Lung (tissue), 12 donors: ENCODE results near the gene FYB1. TPM values are rescaled to one million over a fixed set of nuclear protein-coding genes. Genes with fewer than 3 reads are reported as not detected.

Experiments used
- ATAC-seq: fragments of 200-7000 bp; cut with Tn5 transposase; one replicate; pipeline ENCODE4 v1.9.1; 2020; ENCODE audit warnings: moderate number of reproducible peaks; ENCODE audit not compliant: insufficient read depth, low FRiP score
- DNase-seq, 3 donors: peaks; one replicate each; pipeline ENCODE4 v3.0.0-alpha.2; 2013 to 2017
- H3K27ac ChIP-seq, 2 donors: one replicate each; pipeline ENCODE4 v1.5.1; 2013; ENCODE audit warnings: mild to moderate bottlenecking in 2 of 2, moderate library complexity in 2 of 2, control low read depth in 1 of 2, inconsistent platforms in 1 of 2, low read depth in 1 of 2, low read length in 1 of 2
- H3K27me3 ChIP-seq, 3 donors: one replicate each; pipeline ENCODE4 v1.5.1; 2013; ENCODE audit warnings: low read length in 2 of 3; ENCODE audit not compliant: control insufficient read depth in 3 of 3, insufficient read depth in 3 of 3
- H3K36me3 ChIP-seq, 4 donors: one replicate each; pipeline ENCODE4 v1.5.1; 2013; ENCODE audit warnings: low read length in 4 of 4, mild to moderate bottlenecking in 1 of 4, moderate library complexity in 1 of 4; ENCODE audit not compliant: control insufficient read depth in 4 of 4, insufficient read depth in 4 of 4
- H3K4me1 ChIP-seq, 5 donors: one replicate each; pipeline ENCODE4 v1.5.1; 2013; ENCODE audit warnings: low read length in 5 of 5, mild to moderate bottlenecking in 2 of 5, moderate library complexity in 1 of 5; ENCODE audit not compliant: control insufficient read depth in 5 of 5, insufficient read depth in 5 of 5
- H3K4me3 ChIP-seq: one replicate; pipeline ENCODE4 v1.5.1; 2013; ENCODE audit warnings: mild to moderate bottlenecking, control low read depth, moderate library complexity
- H3K9ac ChIP-seq, 2 donors: one replicate each; pipeline ENCODE4 v1.5.1; 2013; ENCODE audit warnings: low read length in 2 of 2, control low read depth in 1 of 2; ENCODE audit not compliant: insufficient read depth in 1 of 2
- H3K9me3 ChIP-seq, 4 donors: one replicate each; pipeline ENCODE4 v1.5.1; 2013; ENCODE audit warnings: low read length in 3 of 4, mild to moderate bottlenecking in 1 of 4, moderate library complexity in 1 of 4; ENCODE audit not compliant: control insufficient read depth in 4 of 4, insufficient read depth in 3 of 4
- WGBS, 2 donors: extraction: QIAGEN DNeasy Blood & Tissue Kit; methylation state at CpG; one replicate each; pipeline ENCODE4 v1.1.7; 2013; 5-methylcytosine and 5-hydroxymethylcytosine counted together
- polyA plus RNA-seq, 2 donors: library from polyadenylated mRNA; stranded (reverse); fragments of 200-250 nt; gene quantifications; one replicate each; pipeline ENCODE4 v1.2.1, GENCODE V29; 2013
- total RNA-seq, 2 donors: library from RNA; depleted of rRNA in 1 of 2; stranded (reverse); fragments of >200 nt in 1 of 2; gene quantifications; one replicate each; pipeline ENCODE4 v1.2.1, GENCODE V29; 2014 to 2021
- TF ChIP-seq, protein P1 (sequence below): IDR thresholded peaks from 2 replicates; pipeline ENCODE4 v1.5.1; 2012; ENCODE audit warnings: mild to moderate bottlenecking; ENCODE audit errors: control extremely low read depth, extremely low read depth
- donor health status: control.
- donor health status: control.
- donor health status: Bipolar disorder and iron deficiency.
- donor health status: healthy.
- donor health status: DM: yes; HTN: yes; CAD: no.

Gene FYB1
- total and polyA plus RNA-seq, 4 donors: 4.5 to 51.4 (median 32.5) TPM

DNA sequence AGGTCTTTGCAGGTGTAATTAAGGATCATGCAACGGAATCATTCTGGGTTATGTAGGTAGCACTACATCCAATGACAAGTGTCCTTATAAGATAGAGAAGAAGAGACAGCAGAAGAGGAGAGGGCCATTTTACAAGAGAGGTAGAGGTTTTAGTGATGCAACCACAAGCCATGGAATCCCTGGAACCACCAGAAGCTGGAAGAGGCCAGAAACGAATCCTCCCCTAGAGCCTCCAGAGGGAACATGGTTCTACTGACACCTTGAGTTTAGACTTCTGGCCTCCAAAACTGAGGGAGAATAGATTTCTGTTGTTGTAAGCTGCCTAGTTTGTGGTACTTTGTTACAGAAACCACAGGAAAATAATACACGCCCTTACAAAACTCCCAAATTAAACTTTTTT, 3.5 kb downstream of the FYB1 start:
- WGBS, 2 donors: 49 to 54% methylated on average over 3 of the region's 3 CpGs
- Histone ChIP-seq H3K27me3 (no peaks in the 10 kb centered on the region), H3K9me3 (no peaks in the 10 kb centered on the region), H3K4me1 (peaks cover 0 to 13% (median 0%) of the 10 kb centered on the region in 5 donors), H3K36me3 (no peaks in the 10 kb centered on the region), H3K27ac (no peak overlapping the region), H3K9ac (no peak overlapping the region), H3K4me3 (no peak overlapping the region)
- DNase-seq: no peak
- ATAC-seq: no peak
- TF ChIP-seq, protein P1, sequence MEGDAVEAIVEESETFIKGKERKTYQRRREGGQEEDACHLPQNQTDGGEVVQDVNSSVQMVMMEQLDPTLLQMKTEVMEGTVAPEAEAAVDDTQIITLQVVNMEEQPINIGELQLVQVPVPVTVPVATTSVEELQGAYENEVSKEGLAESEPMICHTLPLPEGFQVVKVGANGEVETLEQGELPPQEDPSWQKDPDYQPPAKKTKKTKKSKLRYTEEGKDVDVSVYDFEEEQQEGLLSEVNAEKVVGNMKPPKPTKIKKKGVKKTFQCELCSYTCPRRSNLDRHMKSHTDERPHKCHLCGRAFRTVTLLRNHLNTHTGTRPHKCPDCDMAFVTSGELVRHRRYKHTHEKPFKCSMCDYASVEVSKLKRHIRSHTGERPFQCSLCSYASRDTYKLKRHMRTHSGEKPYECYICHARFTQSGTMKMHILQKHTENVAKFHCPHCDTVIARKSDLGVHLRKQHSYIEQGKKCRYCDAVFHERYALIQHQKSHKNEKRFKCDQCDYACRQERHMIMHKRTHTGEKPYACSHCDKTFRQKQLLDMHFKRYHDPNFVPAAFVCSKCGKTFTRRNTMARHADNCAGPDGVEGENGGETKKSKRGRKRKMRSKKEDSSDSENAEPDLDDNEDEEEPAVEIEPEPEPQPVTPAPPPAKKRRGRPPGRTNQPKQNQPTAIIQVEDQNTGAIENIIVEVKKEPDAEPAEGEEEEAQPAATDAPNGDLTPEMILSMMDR: no peak

DNA sequence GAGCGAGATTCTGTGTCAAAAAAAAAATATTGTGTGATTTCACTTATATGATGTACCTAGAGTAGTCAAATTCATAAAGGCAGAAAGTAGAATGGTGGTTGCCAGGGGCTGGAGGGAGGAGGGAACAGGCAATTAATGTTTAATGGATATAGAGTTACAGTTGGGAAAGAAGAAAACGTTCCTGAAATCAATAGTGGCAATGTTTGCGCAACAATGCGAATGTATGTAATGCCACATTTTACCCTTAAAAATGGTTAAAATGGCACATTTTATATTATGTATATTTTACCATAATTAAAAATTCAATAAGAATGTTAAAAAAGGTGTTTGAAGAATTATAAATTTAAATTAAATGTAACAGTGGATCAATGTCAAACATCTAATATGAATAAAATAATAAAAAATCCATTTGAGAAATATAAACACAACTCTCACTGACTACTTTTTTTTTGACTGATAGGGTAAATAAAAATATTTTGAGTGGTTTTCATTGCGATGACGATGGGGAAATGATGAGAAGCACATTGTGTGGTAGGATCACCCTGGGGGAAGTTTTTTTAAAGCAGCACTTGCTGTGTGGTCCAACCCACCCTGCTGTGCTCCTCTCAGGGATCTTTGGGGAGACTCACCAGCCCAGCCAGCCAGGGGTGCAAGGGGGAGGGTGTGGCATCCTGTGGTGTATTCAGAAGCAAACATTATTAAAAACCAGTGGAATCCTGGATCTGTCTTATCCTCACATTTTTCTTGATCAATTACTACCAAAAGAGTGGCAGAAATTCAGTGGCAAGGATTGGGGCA, 4.3 kb downstream of the FYB1 start:
- DNase-seq (no peak), ATAC-seq (no peak)
- H3K27me3 ChIP-seq: no peaks in the 10 kb centered on the region
- no peaks in the 10 kb centered on the region for H3K36me3 ChIP-seq
- no peak overlapping the region for H3K4me3 ChIP-seq
- TF ChIP-seq, protein P1: no peak
- peaks cover 0 to 13% (median 0%) of the 10 kb centered on the region in 5 donors for H3K4me1 ChIP-seq
- 64 to 73% methylated on average over 6 of the region's 6 CpGs for WGBS, 2 donors
- no peaks in the 10 kb centered on the region for H3K9me3 ChIP-seq
- no peak overlapping the region for H3K27ac ChIP-seq
- no peak overlapping the region for H3K9ac ChIP-seq

DNA sequence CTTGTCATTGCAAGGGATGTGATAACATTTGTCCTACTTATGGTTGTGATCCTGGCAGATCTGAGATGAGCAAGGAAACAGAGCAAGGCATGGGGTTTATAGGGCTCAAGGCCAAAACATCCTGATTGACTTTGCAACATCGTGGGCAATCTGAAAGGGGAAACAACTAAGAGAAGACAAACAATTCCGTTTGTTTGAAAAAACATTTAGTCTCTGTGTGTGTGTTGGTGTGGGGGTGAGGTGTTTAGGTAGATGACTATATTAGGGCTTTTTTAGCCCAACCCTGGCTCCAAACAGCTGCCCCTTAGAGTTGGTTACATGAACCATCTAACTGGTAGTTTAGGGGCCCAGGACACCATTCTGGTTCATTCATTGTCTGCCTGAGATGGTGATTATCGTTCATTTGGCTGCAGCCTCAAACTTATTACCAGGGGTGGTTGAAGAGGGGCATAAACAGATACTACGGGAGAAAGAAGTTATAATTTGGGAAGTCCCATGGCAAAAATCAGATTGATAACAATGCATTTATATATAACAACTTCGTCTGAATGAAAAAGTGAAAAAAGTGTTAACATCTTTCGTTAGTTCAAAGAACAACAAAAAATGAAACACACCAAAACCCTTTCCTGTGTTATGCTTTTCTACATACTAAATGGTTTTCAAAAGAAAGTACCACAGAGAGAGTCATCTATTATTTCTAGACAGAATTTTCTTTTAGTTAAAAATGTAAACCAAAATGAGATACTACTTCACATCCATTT, 5.7 kb downstream of the FYB1 start:
- ATAC-seq (no peak), DNase-seq (no peak)
- no peak overlapping the region for H3K27ac ChIP-seq
- H3K27me3 ChIP-seq: no peaks in the 10 kb centered on the region
- TF ChIP-seq, protein P1: no peak
- 60 to 69% methylated on average over 6 of the region's 6 CpGs for WGBS, 2 donors
- no peak overlapping the region for H3K9ac ChIP-seq
- H3K36me3 ChIP-seq: no peaks in the 10 kb centered on the region
- no peaks in the 10 kb centered on the region for H3K9me3 ChIP-seq
- no peak overlapping the region for H3K4me3 ChIP-seq
- H3K4me1 ChIP-seq: peaks cover 0 to 3% (median 0%) of the 10 kb centered on the region in 5 donors
